ENCODE data around the gene CCDC78. TPM values are rescaled to one million over a fixed set of nuclear protein-coding genes. Genes with fewer than 3 reads are reported as not detected.

Gene CCDC78
- total and polyA plus RNA-seq, 2 of the 13 experiments (the other 11 are each of a cell fraction or from before 2014, with no cell fraction given) = 0.53 to 1.5 TPM

- TF ChIP-seq ZNF614 (CRISPR knock-in tag; IDR thresholded peaks at IDR 0.05; ENCODE audit: borderline replicate concordance) (no peak), RARG (CRISPR knock-in tag; IDR thresholded peaks at IDR 0.05; ENCODE audit: low read depth) (no peak), ZKSCAN8 (CRISPR knock-in tag; IDR thresholded peaks at IDR 0.05; ENCODE audit: borderline replicate concordance) (no peak), SAFB2 (CRISPR knock-in tag; IDR thresholded peaks at IDR 0.05; ENCODE audit: borderline replicate concordance, low read depth) (no peak), RBM22 (optimal IDR thresholded peaks at IDR 0.05; ENCODE audit: low read length) (no peak)
These were observed 21.9 kb upstream of the CCDC78 start (continued) for GRCh38 chr16:747978-748746.

GRCh38 chr16:746637-747036 lies 20.4 kb upstream of the CCDC78 start:
- H3K4me2 ChIP-seq (ENCODE audit: low read depth, low read length) = no peak overlapping the region
- no peak overlapping the region for H3K4me3 ChIP-seq (replicated peaks in 1 of 3; ENCODE audit: insufficient read depth in 1 of 3, low read depth in 2 of 3, low read length in 3 of 3)
- BruUV-seq (replicated peaks) = no TSS peak
- FAIRE-seq (no peak), DNase-seq (ENCODE audit: low spot score) (no peak), ATAC-seq (no peak)
- no peak overlapping the region for H3K9ac ChIP-seq (ENCODE audit: insufficient read depth, low read depth, low read length)
- no peaks in the 10 kb centered on the region for H3K36me3 ChIP-seq (replicated peaks in 1 of 2; ENCODE audit: control insufficient read depth in 1 of 2, insufficient read depth in 2 of 2, low read length in 2 of 2)
- ChIA-PET POLR2A (no interaction called here), CTCF (ENCODE audit: low intra/inter-chr PET ratio, low total read pairs) (no interaction called here)
- no peak for TF ChIP-seq DPF2 (CRISPR knock-in tag; IDR thresholded peaks at IDR 0.05; ENCODE audit: borderline replicate concordance, low read depth)
- H3K79me2 ChIP-seq (ENCODE audit: insufficient read depth, low read length) = no peaks in the 10 kb centered on the region
- peaks cover 7% of the 10 kb centered on the region for H3K4me1 ChIP-seq (ENCODE audit: insufficient read depth, low read length)
- peaks cover under 1 to 26% of the 10 kb centered on the region in 2 experiments; a peak in 4 of 5 replicates for H3K27me3 ChIP-seq (ENCODE audit: control insufficient read depth in 1 of 2, insufficient read depth in 2 of 2, low read length in 2 of 2)
- intact Hi-C loops (cut with micrococcal nuclease; ENCODE audit: unreplicated experiment) (loop anchor here (1.0 kb wide), 1 partner anchor 39 kb away; no protein-coding TSS in a partner anchor), in situ Hi-C loops (cut with HindIII; ENCODE audit: extremely low pct_ligation_motif_present, low pct_unique_long_range_greater_than_20kb) (no loop called here)
- H3K27ac ChIP-seq (ENCODE audit: extremely low read length, insufficient read depth, low read length) = no peak overlapping the region
- no peaks in the 10 kb centered on the region for H4K20me1 ChIP-seq (ENCODE audit: insufficient read depth, low read length)
- 30% methylated on average over 2 of the region's 13 CpGs for WGBS (ENCODE audit: low lambda C conversion rate)
- no peaks in the 10 kb centered on the region for H3K9me3 ChIP-seq (ENCODE audit: low read length)
- no peak overlapping the region for H2AFZ ChIP-seq (ENCODE audit: low read length)
